ENCODE results near the gene UGT1A5.

DNA sequence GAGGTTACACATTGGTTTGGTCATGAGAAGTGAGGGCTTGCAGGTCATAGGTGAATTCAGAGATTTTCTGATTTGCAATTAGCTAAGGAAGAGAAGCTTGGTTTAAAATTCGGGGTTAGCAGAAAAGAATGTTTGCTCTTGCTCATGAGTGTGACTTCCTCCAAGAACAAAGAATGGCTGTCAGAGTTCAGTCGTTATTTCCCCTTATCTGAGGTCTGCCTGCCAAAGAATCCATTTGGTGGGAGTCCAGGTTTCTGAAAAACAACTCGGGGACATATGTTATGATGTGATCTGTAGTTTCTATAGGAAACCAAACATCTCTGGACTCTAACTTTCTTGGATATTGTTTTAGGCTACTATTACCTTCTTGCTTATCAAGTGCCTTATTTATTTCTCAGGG, 23.2 kb upstream of the UGT1A5 start:
- no peak for TF ChIP-seq POLR2A (IDR thresholded peaks at IDR 0.05; ENCODE audit: borderline replicate concordance, extremely low read depth, insufficient read depth, insufficient read length)
- TF ChIP-seq, protein P1, sequence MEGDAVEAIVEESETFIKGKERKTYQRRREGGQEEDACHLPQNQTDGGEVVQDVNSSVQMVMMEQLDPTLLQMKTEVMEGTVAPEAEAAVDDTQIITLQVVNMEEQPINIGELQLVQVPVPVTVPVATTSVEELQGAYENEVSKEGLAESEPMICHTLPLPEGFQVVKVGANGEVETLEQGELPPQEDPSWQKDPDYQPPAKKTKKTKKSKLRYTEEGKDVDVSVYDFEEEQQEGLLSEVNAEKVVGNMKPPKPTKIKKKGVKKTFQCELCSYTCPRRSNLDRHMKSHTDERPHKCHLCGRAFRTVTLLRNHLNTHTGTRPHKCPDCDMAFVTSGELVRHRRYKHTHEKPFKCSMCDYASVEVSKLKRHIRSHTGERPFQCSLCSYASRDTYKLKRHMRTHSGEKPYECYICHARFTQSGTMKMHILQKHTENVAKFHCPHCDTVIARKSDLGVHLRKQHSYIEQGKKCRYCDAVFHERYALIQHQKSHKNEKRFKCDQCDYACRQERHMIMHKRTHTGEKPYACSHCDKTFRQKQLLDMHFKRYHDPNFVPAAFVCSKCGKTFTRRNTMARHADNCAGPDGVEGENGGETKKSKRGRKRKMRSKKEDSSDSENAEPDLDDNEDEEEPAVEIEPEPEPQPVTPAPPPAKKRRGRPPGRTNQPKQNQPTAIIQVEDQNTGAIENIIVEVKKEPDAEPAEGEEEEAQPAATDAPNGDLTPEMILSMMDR (IDR thresholded peaks at IDR 0.05 in 2 of 3, conservative IDR thresholded peaks at IDR 0.05 in 1 of 3; ENCODE audit: borderline replicate concordance in 1 of 3, insufficient read depth in 1 of 3, low read depth in 2 of 3, low read length in 2 of 3), result no peak
- no peak for TF ChIP-seq EZH2phosphoT487 (IDR thresholded peaks at IDR 0.05; ENCODE audit: borderline replicate concordance)
- no peak for TF ChIP-seq RAD21 (IDR thresholded peaks at IDR 0.05; ENCODE audit: low read depth)
- no peak for TF ChIP-seq EZH2 (IDR thresholded peaks at IDR 0.05)
- TF ChIP-seq YY1 (IDR thresholded peaks at IDR 0.05; ENCODE audit: extremely low read depth, insufficient replicate concordance, low read depth, low read length), result no peak
- TF ChIP-seq, protein P2, sequence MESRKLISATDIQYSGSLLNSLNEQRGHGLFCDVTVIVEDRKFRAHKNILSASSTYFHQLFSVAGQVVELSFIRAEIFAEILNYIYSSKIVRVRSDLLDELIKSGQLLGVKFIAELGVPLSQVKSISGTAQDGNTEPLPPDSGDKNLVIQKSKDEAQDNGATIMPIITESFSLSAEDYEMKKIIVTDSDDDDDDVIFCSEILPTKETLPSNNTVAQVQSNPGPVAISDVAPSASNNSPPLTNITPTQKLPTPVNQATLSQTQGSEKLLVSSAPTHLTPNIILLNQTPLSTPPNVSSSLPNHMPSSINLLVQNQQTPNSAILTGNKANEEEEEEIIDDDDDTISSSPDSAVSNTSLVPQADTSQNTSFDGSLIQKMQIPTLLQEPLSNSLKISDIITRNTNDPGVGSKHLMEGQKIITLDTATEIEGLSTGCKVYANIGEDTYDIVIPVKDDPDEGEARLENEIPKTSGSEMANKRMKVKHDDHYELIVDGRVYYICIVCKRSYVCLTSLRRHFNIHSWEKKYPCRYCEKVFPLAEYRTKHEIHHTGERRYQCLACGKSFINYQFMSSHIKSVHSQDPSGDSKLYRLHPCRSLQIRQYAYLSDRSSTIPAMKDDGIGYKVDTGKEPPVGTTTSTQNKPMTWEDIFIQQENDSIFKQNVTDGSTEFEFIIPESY (IDR thresholded peaks at IDR 0.05; ENCODE audit: extremely low read depth, insufficient replicate concordance, low read length), result no peak
- TF ChIP-seq, protein P3, sequence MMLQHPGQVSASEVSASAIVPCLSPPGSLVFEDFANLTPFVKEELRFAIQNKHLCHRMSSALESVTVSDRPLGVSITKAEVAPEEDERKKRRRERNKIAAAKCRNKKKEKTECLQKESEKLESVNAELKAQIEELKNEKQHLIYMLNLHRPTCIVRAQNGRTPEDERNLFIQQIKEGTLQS (IDR thresholded peaks at IDR 0.05), result no peak
- TF ChIP-seq ZNF274 (IDR thresholded peaks at IDR 0.05; ENCODE audit: low read depth, low read length), result no peak
- TF ChIP-seq CBX3 (IDR thresholded peaks at IDR 0.05; ENCODE audit: low read depth), result no peak

Data from HCT116 (cell line).